Measurements from ENCODE around the gene NOS1AP.

The NOS1AP gene

GRCh38 chr1:162316187-162316586, 246.7 kb downstream of the NOS1AP start:
- FAIRE-seq, result no peak
- TF ChIP-seq TAF1 (IDR thresholded peaks at IDR 0.05; ENCODE audit: low read depth, low read length) (no peak), POLR2AphosphoS5 (IDR thresholded peaks at IDR 0.05; ENCODE audit: low read depth, low read length) (no peak), POU2F2 (IDR thresholded peaks at IDR 0.05; ENCODE audit: low read depth, low read length) (no peak), PAX5 (IDR thresholded peaks at IDR 0.05; ENCODE audit: insufficient read depth, low read length, severe bottlenecking) (no peak), POLR2A (IDR thresholded peaks at IDR 0.05; ENCODE audit: low read depth, low read length) (no peak)
- no peak for DNase-seq (ENCODE audit: insufficient read length, low spot score)

- no peak for DNase-seq (ENCODE audit: insufficient read length, low spot score)
- FAIRE-seq, result no peak
Observed at GRCh38 chr1:162317621-162318020, 248.1 kb downstream of the NOS1AP start.

GRCh38 chr1:162319493-162320175, 250.1 kb downstream of the NOS1AP start:
- DNase-seq (ENCODE audit: insufficient read length, low spot score) (no peak), FAIRE-seq (no peak)
- no peak for TF ChIP-seq TAF1 (IDR thresholded peaks at IDR 0.05; ENCODE audit: low read depth, low read length)
- TF ChIP-seq SPI1 (IDR thresholded peaks at IDR 0.05; ENCODE audit: low read depth, low read length), result no peak
- TF ChIP-seq PAX5 (IDR thresholded peaks at IDR 0.05; ENCODE audit: insufficient read depth, low read length, severe bottlenecking), result no peak
- TF ChIP-seq POLR2A (IDR thresholded peaks at IDR 0.05; ENCODE audit: low read depth, low read length), result no peak
- no peak for TF ChIP-seq POLR2AphosphoS5 (IDR thresholded peaks at IDR 0.05; ENCODE audit: low read depth, low read length)
- TF ChIP-seq POU2F2 (IDR thresholded peaks at IDR 0.05; ENCODE audit: low read depth, low read length), result no peak

More at GRCh38 chr1:162317621-162318020, 248.1 kb downstream of the NOS1AP start:
- TF ChIP-seq POU2F2 (IDR thresholded peaks at IDR 0.05; ENCODE audit: low read depth, low read length) (no peak), POLR2A (IDR thresholded peaks at IDR 0.05; ENCODE audit: low read depth, low read length) (no peak), SPI1 (IDR thresholded peaks at IDR 0.05; ENCODE audit: low read depth, low read length) (no peak), TAF1 (IDR thresholded peaks at IDR 0.05; ENCODE audit: low read depth, low read length) (no peak), PAX5 (IDR thresholded peaks at IDR 0.05; ENCODE audit: insufficient read depth, low read length, severe bottlenecking) (no peak), POLR2AphosphoS5 (IDR thresholded peaks at IDR 0.05; ENCODE audit: low read depth, low read length) (no peak)

GRCh38 chr1:162321809-162322422, 252.4 kb downstream of the NOS1AP start:
- no peak for FAIRE-seq
- no peak for DNase-seq (ENCODE audit: insufficient read length, low spot score)
- TF ChIP-seq TAF1 (IDR thresholded peaks at IDR 0.05; ENCODE audit: low read depth, low read length) (no peak), POU2F2 (IDR thresholded peaks at IDR 0.05; ENCODE audit: low read depth, low read length) (no peak), POLR2A (IDR thresholded peaks at IDR 0.05; ENCODE audit: low read depth, low read length) (no peak), SPI1 (IDR thresholded peaks at IDR 0.05; ENCODE audit: low read depth, low read length) (no peak), POLR2AphosphoS5 (IDR thresholded peaks at IDR 0.05; ENCODE audit: low read depth, low read length) (no peak), PAX5 (IDR thresholded peaks at IDR 0.05; ENCODE audit: insufficient read depth, low read length, severe bottlenecking) (no peak)

- TF ChIP-seq POLR2AphosphoS5 (IDR thresholded peaks at IDR 0.05; ENCODE audit: low read depth, low read length) (no peak), POU2F2 (IDR thresholded peaks at IDR 0.05; ENCODE audit: low read depth, low read length) (no peak), SPI1 (IDR thresholded peaks at IDR 0.05; ENCODE audit: low read depth, low read length) (no peak), POLR2A (IDR thresholded peaks at IDR 0.05; ENCODE audit: low read depth, low read length) (no peak)
- FAIRE-seq (no peak), DNase-seq (ENCODE audit: insufficient read length, low spot score) (no peak)
Observed at GRCh38 chr1:162323023-162323422, 253.5 kb downstream of the NOS1AP start.

- TF ChIP-seq POU2F2 (IDR thresholded peaks at IDR 0.05; ENCODE audit: low read depth, low read length) (no peak), TAF1 (IDR thresholded peaks at IDR 0.05; ENCODE audit: low read depth, low read length) (no peak), SPI1 (IDR thresholded peaks at IDR 0.05; ENCODE audit: low read depth, low read length) (no peak), POLR2A (IDR thresholded peaks at IDR 0.05; ENCODE audit: low read depth, low read length) (no peak), PAX5 (IDR thresholded peaks at IDR 0.05; ENCODE audit: insufficient read depth, low read length, severe bottlenecking) (no peak), POLR2AphosphoS5 (IDR thresholded peaks at IDR 0.05; ENCODE audit: low read depth, low read length) (no peak)
- no peak for DNase-seq (ENCODE audit: insufficient read length, low spot score)
- FAIRE-seq, result no peak
Observed at GRCh38 chr1:162324396-162324795, 254.9 kb downstream of the NOS1AP start.

GRCh38 chr1:162326559-162326958, 257.1 kb downstream of the NOS1AP start:
- DNase-seq (ENCODE audit: insufficient read length, low spot score) (no peak), FAIRE-seq (no peak)

GRCh38 chr1:162327144-162327787, 257.8 kb downstream of the NOS1AP start:
- no peak for FAIRE-seq
- TF ChIP-seq POLR2A (IDR thresholded peaks at IDR 0.05; ENCODE audit: low read depth, low read length), result no peak
- no peak for TF ChIP-seq POU2F2 (IDR thresholded peaks at IDR 0.05; ENCODE audit: low read depth, low read length)
- no peak for TF ChIP-seq PAX5 (IDR thresholded peaks at IDR 0.05; ENCODE audit: insufficient read depth, low read length, severe bottlenecking)
- no peak for TF ChIP-seq POLR2AphosphoS5 (IDR thresholded peaks at IDR 0.05; ENCODE audit: low read depth, low read length)
- no peak for TF ChIP-seq SPI1 (IDR thresholded peaks at IDR 0.05; ENCODE audit: low read depth, low read length)
- TF ChIP-seq TAF1 (IDR thresholded peaks at IDR 0.05; ENCODE audit: low read depth, low read length), result no peak
- DNase-seq (ENCODE audit: insufficient read length, low spot score), result no peak

More at GRCh38 chr1:162326559-162326958, 257.1 kb downstream of the NOS1AP start:
- TF ChIP-seq TAF1 (IDR thresholded peaks at IDR 0.05; ENCODE audit: low read depth, low read length) (no peak), SPI1 (IDR thresholded peaks at IDR 0.05; ENCODE audit: low read depth, low read length) (no peak), POLR2AphosphoS5 (IDR thresholded peaks at IDR 0.05; ENCODE audit: low read depth, low read length) (no peak), POLR2A (IDR thresholded peaks at IDR 0.05; ENCODE audit: low read depth, low read length) (no peak), POU2F2 (IDR thresholded peaks at IDR 0.05; ENCODE audit: low read depth, low read length) (no peak), PAX5 (IDR thresholded peaks at IDR 0.05; ENCODE audit: insufficient read depth, low read length, severe bottlenecking) (no peak)

GRCh38 chr1:162327788-162328165, 258.3 kb downstream of the NOS1AP start:
- FAIRE-seq, result no peak
- no peak for TF ChIP-seq POLR2A (IDR thresholded peaks at IDR 0.05; ENCODE audit: low read depth, low read length)
- TF ChIP-seq PAX5 (IDR thresholded peaks at IDR 0.05; ENCODE audit: insufficient read depth, low read length, severe bottlenecking), result no peak
- no peak for TF ChIP-seq TAF1 (IDR thresholded peaks at IDR 0.05; ENCODE audit: low read depth, low read length)
- no peak for TF ChIP-seq POLR2AphosphoS5 (IDR thresholded peaks at IDR 0.05; ENCODE audit: low read depth, low read length)
- no peak for TF ChIP-seq POU2F2 (IDR thresholded peaks at IDR 0.05; ENCODE audit: low read depth, low read length)
- TF ChIP-seq SPI1 (IDR thresholded peaks at IDR 0.05; ENCODE audit: low read depth, low read length), result no peak
- DNase-seq (ENCODE audit: insufficient read length, low spot score), result no peak
